CD4-positive, alpha-beta T cell (primary cell): ENCODE data around the gene SCN3A. TPM values are rescaled to one million over a fixed set of nuclear protein-coding genes. Genes with fewer than 3 reads are reported as not detected.

Experiments
- ATAC-seq: fragments of 200-7000 bp; cut with Tn5 transposase; one replicate; pipeline ENCODE4 v1.10.0; 2022; ENCODE audit warnings: mild to moderate bottlenecking; ENCODE audit not compliant: poor library complexity
- CTCF ChIA-PET: fragments of 350-600 bp; sonication (Branson Sonifier 250); formaldehyde crosslinking; loops from one replicate; lab custom pipeline; 2021; ENCODE audit warnings: antibody characterized with exemption, inconsistent platforms; lab: Charles Lee
- POLR2A ChIA-PET: fragments of 350-600 bp; sonication (Branson Sonifier 250); formaldehyde crosslinking; loops from one replicate; lab custom pipeline; 2021; ENCODE audit warnings: antibody characterized with exemption, inconsistent platforms; lab: Charles Lee
- DNase-seq, 14 experiments: peaks; one replicate each; pipeline ENCODE4 v3.0.0-alpha.2; 2013 to 2020; ENCODE audit warnings: mixed read lengths in 2 of 14
- H3K27ac ChIP-seq, 2 donors: one replicate each; pipeline versions ENCODE4 v1.5.1 to v1.7.0; 2013; ENCODE audit warnings: low read length in 2 of 2, low read depth in 1 of 2, mild to moderate bottlenecking in 1 of 2
- H3K27me3 ChIP-seq, 2 experiments: 1 replicate in 1 of 2; 2 replicates in 1 of 2; pipeline versions ENCODE4 v1.6.1 to v1.7.0; 2013; ENCODE audit warnings: low read length in 2 of 2, control low read depth in 1 of 2, mild to moderate bottlenecking in 1 of 2, moderate library complexity in 1 of 2; ENCODE audit not compliant: insufficient read depth in 2 of 2, control insufficient read depth in 1 of 2
- H3K36me3 ChIP-seq: one replicate; pipeline ENCODE4 v1.6.1; 2013; ENCODE audit warnings: low read length, control low read depth; ENCODE audit not compliant: insufficient read depth
- H3K4me1 ChIP-seq: one replicate; pipeline ENCODE4 v1.6.1; 2013; ENCODE audit warnings: low read length, control low read depth; ENCODE audit not compliant: insufficient read depth
- H3K4me3 ChIP-seq: one replicate; pipeline ENCODE4 v1.5.1; 2013; ENCODE audit warnings: mild to moderate bottlenecking, low read length, moderate library complexity
- H3K9me3 ChIP-seq, 2 experiments: 1 replicate in 1 of 2; 2 replicates in 1 of 2; pipeline versions ENCODE4 v1.6.1 to v1.7.0; 2013; ENCODE audit warnings: low read length in 2 of 2, mild to moderate bottlenecking in 2 of 2, control low read depth in 1 of 2, moderate library complexity in 1 of 2; ENCODE audit not compliant: control insufficient read depth in 1 of 2, insufficient read depth in 1 of 2
- H3K27ac Mint-ChIP-seq: one replicate; pipeline ENCODE4 v1.8.0; 2020; ENCODE audit warnings: mixed read lengths
- H3K27me3 Mint-ChIP-seq: one replicate; pipeline ENCODE4 v1.8.0; 2021; ENCODE audit warnings: mixed read lengths
- H3K36me3 Mint-ChIP-seq: one replicate; pipeline ENCODE4 v1.8.0; 2021; ENCODE audit warnings: low read depth, mixed read lengths
- H3K4me1 Mint-ChIP-seq: one replicate; pipeline ENCODE4 v1.8.0; 2021; ENCODE audit warnings: low read depth, mixed read lengths
- H3K4me3 Mint-ChIP-seq: one replicate; pipeline ENCODE4 v1.8.0; 2020; ENCODE audit warnings: mild to moderate bottlenecking, mixed read lengths
- H3K9me3 Mint-ChIP-seq: one replicate; pipeline ENCODE4 v1.8.0; 2020; ENCODE audit warnings: mixed read lengths
- intact Hi-C, 2 experiments: fragments of 100-400 bp; cut with DNase I in 1 of 2; cut with micrococcal nuclease in 1 of 2; formaldehyde crosslinking; loops; one replicate each; pipeline versions ENCODE4 v1.15.1 to v1.9.0; 2023 to 2025; cut with DNase I, micrococcal nuclease
- total RNA-seq, 174 experiments: library from RNA in 2 of 174; stranded (reverse) in 2 of 174; gene quantifications; one replicate each; pipeline ENCODE4 v1.2.3 and lab custom pipeline; 2021 to 2026
- TF ChIP-seq, protein P1 (sequence below): fragments of 200-600 bp; IDR thresholded peaks from one replicate; pipeline ENCODE4 v1.8.0; 2022; ENCODE audit warnings: antibody characterized with exemption, mild to moderate bottlenecking

SCN3A gene
- total RNA-seq, 2 experiments from 2014 or later = not detected

DNA sequence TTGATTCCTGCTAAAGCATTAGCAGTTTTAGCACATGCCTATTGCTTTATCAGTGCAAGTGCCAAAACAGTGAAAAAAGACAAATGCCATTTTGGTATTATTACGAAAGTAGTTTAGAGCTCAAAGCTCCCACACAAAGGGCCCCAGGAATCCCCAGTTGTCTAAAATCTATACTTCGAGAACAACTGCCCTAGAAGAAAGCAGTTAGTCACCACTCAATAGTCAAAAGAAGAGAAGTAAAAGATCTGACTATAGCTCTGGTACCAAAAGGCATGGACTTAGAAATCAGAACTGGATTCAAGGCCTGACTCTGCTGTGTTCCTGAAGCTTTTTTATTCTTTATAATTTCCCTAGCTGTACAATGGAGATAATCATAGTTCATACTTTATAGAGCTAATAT lies 21.8 kb downstream of the SCN3A start:
- no peaks in the 10 kb centered on the region for H3K4me1 ChIP-seq
- DNase-seq (no peak), ATAC-seq (no peak)
- Mint-ChIP-seq H3K36me3 (no peaks in the 10 kb centered on the region), H3K4me3 (no peak overlapping the region), H3K9me3 (no peaks in the 10 kb centered on the region), H3K27me3 (no peaks in the 10 kb centered on the region), H3K27ac (no peak overlapping the region), H3K4me1 (no peaks in the 10 kb centered on the region)
- H3K27me3 ChIP-seq = no peaks in the 10 kb centered on the region
- H3K36me3 ChIP-seq = no peaks in the 10 kb centered on the region
- TF ChIP-seq, protein P1, sequence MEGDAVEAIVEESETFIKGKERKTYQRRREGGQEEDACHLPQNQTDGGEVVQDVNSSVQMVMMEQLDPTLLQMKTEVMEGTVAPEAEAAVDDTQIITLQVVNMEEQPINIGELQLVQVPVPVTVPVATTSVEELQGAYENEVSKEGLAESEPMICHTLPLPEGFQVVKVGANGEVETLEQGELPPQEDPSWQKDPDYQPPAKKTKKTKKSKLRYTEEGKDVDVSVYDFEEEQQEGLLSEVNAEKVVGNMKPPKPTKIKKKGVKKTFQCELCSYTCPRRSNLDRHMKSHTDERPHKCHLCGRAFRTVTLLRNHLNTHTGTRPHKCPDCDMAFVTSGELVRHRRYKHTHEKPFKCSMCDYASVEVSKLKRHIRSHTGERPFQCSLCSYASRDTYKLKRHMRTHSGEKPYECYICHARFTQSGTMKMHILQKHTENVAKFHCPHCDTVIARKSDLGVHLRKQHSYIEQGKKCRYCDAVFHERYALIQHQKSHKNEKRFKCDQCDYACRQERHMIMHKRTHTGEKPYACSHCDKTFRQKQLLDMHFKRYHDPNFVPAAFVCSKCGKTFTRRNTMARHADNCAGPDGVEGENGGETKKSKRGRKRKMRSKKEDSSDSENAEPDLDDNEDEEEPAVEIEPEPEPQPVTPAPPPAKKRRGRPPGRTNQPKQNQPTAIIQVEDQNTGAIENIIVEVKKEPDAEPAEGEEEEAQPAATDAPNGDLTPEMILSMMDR = no peak
- POLR2A ChIA-PET = no interaction called here
- CTCF ChIA-PET = no interaction called here
- H3K4me3 ChIP-seq = no peak overlapping the region
- peaks cover 0 to 4% of the 10 kb centered on the region in 2 experiments for H3K9me3 ChIP-seq
- H3K27ac ChIP-seq = no peak overlapping the region
- intact Hi-C loops = no loop called here

DNA sequence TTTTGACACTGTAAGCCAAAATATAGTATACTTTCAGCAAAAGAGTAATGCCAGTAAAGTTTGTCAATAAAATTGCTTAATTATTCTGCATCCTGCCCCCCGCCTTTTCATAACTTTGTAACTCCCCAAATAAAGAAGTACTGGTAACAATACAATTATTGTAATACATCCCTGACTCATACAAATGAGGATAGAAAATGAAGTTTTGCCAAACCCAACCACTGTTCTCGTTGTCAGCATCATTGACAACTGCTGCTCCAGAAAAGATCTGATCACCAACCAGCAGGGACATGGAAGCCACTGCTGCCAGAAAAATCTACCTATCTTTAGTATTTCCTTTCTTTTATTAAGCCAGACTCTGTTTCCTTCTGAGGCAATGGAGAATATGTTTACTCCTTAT lies 27.1 kb downstream of the SCN3A start:
- Histone ChIP-seq H3K36me3 (no peaks in the 10 kb centered on the region), H3K4me3 (no peak overlapping the region), H3K27me3 (no peaks in the 10 kb centered on the region), H3K4me1 (no peaks in the 10 kb centered on the region), H3K9me3 (peaks cover 0 to 4% of the 10 kb centered on the region in 2 experiments), H3K27ac (no peak overlapping the region)
- ATAC-seq = no peak
- DNase-seq = no peak
- Mint-ChIP-seq H3K27me3 (no peaks in the 10 kb centered on the region), H3K4me1 (no peaks in the 10 kb centered on the region), H3K36me3 (no peaks in the 10 kb centered on the region), H3K9me3 (no peaks in the 10 kb centered on the region), H3K4me3 (no peak overlapping the region), H3K27ac (no peak overlapping the region)
- TF ChIP-seq, protein P1 = no peak
- POLR2A ChIA-PET = no interaction called here
- intact Hi-C loops = no loop called here
- CTCF ChIA-PET = no interaction called here

DNA sequence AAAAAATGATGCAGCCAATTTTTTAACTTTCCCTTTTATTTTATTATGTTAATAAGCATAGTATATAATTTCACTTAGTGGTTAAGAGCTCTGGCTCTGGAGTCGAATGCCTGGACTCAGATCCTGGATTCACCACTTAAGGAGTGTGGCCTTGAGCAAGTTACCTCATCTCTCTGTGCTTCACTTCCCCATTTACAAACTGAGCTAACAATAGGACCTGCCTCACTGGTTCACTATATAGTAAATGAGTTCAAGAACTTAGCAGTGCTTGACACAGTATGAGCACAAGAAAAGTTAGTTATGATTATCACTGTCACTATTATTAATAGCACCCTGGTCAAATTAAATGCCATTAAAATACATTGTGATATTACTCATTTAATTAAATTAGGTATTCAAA lies 30.6 kb downstream of the SCN3A start:
- intact Hi-C loops = no loop called here
- Histone ChIP-seq H3K9me3 (peaks cover 0 to 2% of the 10 kb centered on the region in 2 experiments), H3K4me3 (no peak overlapping the region), H3K36me3 (no peaks in the 10 kb centered on the region), H3K4me1 (no peaks in the 10 kb centered on the region), H3K27ac (no peak overlapping the region), H3K27me3 (no peaks in the 10 kb centered on the region)
- DNase-seq (no peak), ATAC-seq (no peak)
- Mint-ChIP-seq H3K9me3 (no peaks in the 10 kb centered on the region), H3K27me3 (no peaks in the 10 kb centered on the region), H3K4me3 (no peak overlapping the region), H3K36me3 (no peaks in the 10 kb centered on the region), H3K27ac (no peak overlapping the region), H3K4me1 (no peaks in the 10 kb centered on the region)
- ChIA-PET CTCF (no interaction called here), POLR2A (no interaction called here)
- TF ChIP-seq, protein P1 = no peak
